HepG2 (cell line): ENCODE data around the gene G6PC3. TPM values are rescaled to one million over a fixed set of nuclear protein-coding genes. Genes with fewer than 3 reads are reported as not detected.

ENCODE experiments used
- ARNT2 ChIP-seq: sonication (generic); formaldehyde crosslinking; IDR thresholded peaks from 2 replicates; pipeline ENCODE4 v1.8.0; 2022; ENCODE audit warnings: mild to moderate bottlenecking, low read depth, missing genetic modification reagents, moderate library complexity
- BORCS8-MEF2B ChIP-seq: sonication (generic); formaldehyde crosslinking; IDR thresholded peaks from 2 replicates; pipeline ENCODE4 v1.8.0; 2022; ENCODE audit warnings: mild to moderate bottlenecking, missing genetic modification reagents
- CREB1 ChIP-seq, 2 experiments: fragments of 450-650 bp in 1 of 2; IDR thresholded peaks; 2 replicates each; pipeline ENCODE4 v1.6.1; 2016 to 2017; ENCODE audit warnings: control low read depth in 1 of 2, mild to moderate bottlenecking in 1 of 2, missing compliant biosample characterization in 1 of 2, missing genetic modification characterization in 1 of 2
- FOXK1 ChIP-seq: sonication (generic); formaldehyde crosslinking; IDR thresholded peaks from 2 replicates; pipeline ENCODE4 v1.4.0; 2020; ENCODE audit warnings: low read depth, missing genetic modification reagents, borderline replicate concordance
- GATAD1 ChIP-seq: IDR thresholded peaks from 2 replicates; pipeline ENCODE4 v1.6.1; 2016; ENCODE audit warnings: missing genetic modification reagents, missing compliant biosample characterization
- HMGXB3 ChIP-seq: sonication (generic); formaldehyde crosslinking; IDR thresholded peaks from 2 replicates; pipeline ENCODE4 v1.4.0; 2020; ENCODE audit warnings: missing genetic modification reagents, borderline replicate concordance
- HNRNPK ChIP-seq: fragments of 200-400 bp; formaldehyde crosslinking; IDR thresholded peaks from 2 replicates; pipeline ENCODE4 v1.6.1; 2018; ENCODE audit warnings: low read length, low read depth, moderate library complexity, mild to moderate bottlenecking; ENCODE audit not compliant: poor library complexity, severe bottlenecking
- KMT2B ChIP-seq: IDR thresholded peaks from 2 replicates; pipeline ENCODE4 v1.6.1; 2016; ENCODE audit warnings: missing genetic modification reagents, missing compliant biosample characterization
- LCORL ChIP-seq, 2 experiments: fragments of 450-650 bp in 1 of 2; sonication (generic) in 1 of 2; formaldehyde crosslinking in 1 of 2; IDR thresholded peaks; 2 replicates each; pipeline versions ENCODE4 v1.5.0 to v1.6.1; 2017 to 2020; ENCODE audit warnings: antibody characterized with exemption in 1 of 2, missing genetic modification reagents in 1 of 2
- NFATC3 ChIP-seq: sonication (generic); formaldehyde crosslinking; IDR thresholded peaks from 2 replicates; pipeline ENCODE4 v1.5.1; 2020; ENCODE audit warnings: mild to moderate bottlenecking, missing genetic modification reagents
- SIN3A ChIP-seq: IDR thresholded peaks from 2 replicates; pipeline ENCODE4 v1.6.1; 2011; ENCODE audit warnings: low read depth, mild to moderate bottlenecking, control low read depth, low read length, borderline replicate concordance
- SOX5 ChIP-seq: IDR thresholded peaks from 2 replicates; pipeline ENCODE4 v1.6.1; 2016; ENCODE audit warnings: borderline replicate concordance
- ZEB1 ChIP-seq: IDR thresholded peaks from 2 replicates; pipeline ENCODE4 v1.6.1; 2012; ENCODE audit warnings: mild to moderate bottlenecking, low read depth, inconsistent platforms; ENCODE audit not compliant: insufficient replicate concordance
- ZFP90 ChIP-seq: sonication (generic); formaldehyde crosslinking; IDR thresholded peaks from 2 replicates; pipeline ENCODE4 v1.8.0; 2022; ENCODE audit warnings: missing genetic modification reagents, mild to moderate bottlenecking, inconsistent platforms, borderline replicate concordance
- ZNF12 ChIP-seq: sonication (generic); formaldehyde crosslinking; IDR thresholded peaks from 2 replicates; pipeline ENCODE4 v1.5.0; 2020; ENCODE audit warnings: missing genetic modification reagents
- ZNF747 ChIP-seq: sonication (generic); formaldehyde crosslinking; IDR thresholded peaks from 2 replicates; pipeline ENCODE4 v1.8.1; 2023; ENCODE audit warnings: missing genetic modification reagents, mild to moderate bottlenecking, borderline replicate concordance
- ZNF761 ChIP-seq: sonication (generic); formaldehyde crosslinking; conservative IDR thresholded peaks from 2 replicates; pipeline ENCODE4 v1.4.0; 2020; ENCODE audit warnings: mild to moderate bottlenecking, missing genetic modification reagents
- ZNF780A ChIP-seq: sonication (generic); formaldehyde crosslinking; IDR thresholded peaks from 2 replicates; pipeline ENCODE4 v1.8.0; 2022; ENCODE audit warnings: mild to moderate bottlenecking, missing genetic modification reagents, moderate library complexity
- polyA plus RNA-seq, 8 experiments: library from polyadenylated mRNA; depleted of rRNA in 3 of 8; stranded (reverse) in 7 of 8; unstranded in 1 of 8; fragments of >200 nt; fragmentation: Illumina TruSeq in 4 of 8; extraction: Trizol in 4 of 8; gene quantifications; 2 replicates each; pipeline versions ENCODE4 v1.2.1 to v1.2.3, GENCODE V29; 2011 to 2016; ENCODE audit warnings: low read depth in 4 of 8, missing spikeins in 1 of 8, mixed read lengths in 1 of 8; ENCODE audit not compliant: insufficient read depth in 1 of 8
- total RNA-seq, 5 experiments: library from RNA; depleted of rRNA; stranded (reverse); fragments of >200 nt; fragmentation: Illumina TruSeq; extraction: Trizol; gene quantifications; 2 replicates each; pipeline ENCODE4 v1.2.3, GENCODE V29; 2016; ENCODE audit warnings: low read depth in 1 of 5
- TF ChIP-seq, protein P1 (sequence below): sonication (generic); formaldehyde crosslinking; IDR thresholded peaks from 2 replicates; pipeline ENCODE4 v1.4.0; 2020; ENCODE audit warnings: missing genetic modification reagents
- TF ChIP-seq, protein P2 (sequence below): sonication (generic); formaldehyde crosslinking; IDR thresholded peaks from 2 replicates; pipeline ENCODE4 v1.4.0; 2020; ENCODE audit warnings: low read depth, missing genetic modification reagents

G6PC3 gene
- total and polyA plus RNA-seq, 2 of the 13 experiments (the other 11 are each of a cell fraction or from before 2014, with no cell fraction given): 38.5 to 75.8 TPM

- TF ChIP-seq HMGXB3 (no peak), FOXK1 (no peak), ZEB1 (no peak), GATAD1 (CRISPR knock-in tag) (no peak), SOX5 (CRISPR knock-in tag) (no peak), ARNT2 (CRISPR knock-in tag) (no peak), ZFP90 (CRISPR knock-in tag) (no peak), ZNF761 (CRISPR knock-in tag) (0 out of 2 replicates have a peak, but pooled peaks have one; percentile 0), LCORL (IDR thresholded peaks at IDR 0.05) (no peak), LCORL (CRISPR knock-in tag; IDR thresholded peaks at IDR 0.05) (no peak), SIN3A (0 out of 2 replicates have a peak, but pooled peaks have one; percentile 49), ZNF12 (CRISPR knock-in tag) (no peak), ZNF747 (CRISPR knock-in tag) (no peak), NFATC3 (CRISPR knock-in tag) (no peak), BORCS8-MEF2B (CRISPR knock-in tag) (no peak), KMT2B (CRISPR knock-in tag) (no peak), ZNF780A (no peak), CREB1 (IDR thresholded peaks at IDR 0.05) (no peak), CREB1 (CRISPR knock-in tag; IDR thresholded peaks at IDR 0.05) (no peak), HNRNPK (no peak)
- TF ChIP-seq, protein P1, sequence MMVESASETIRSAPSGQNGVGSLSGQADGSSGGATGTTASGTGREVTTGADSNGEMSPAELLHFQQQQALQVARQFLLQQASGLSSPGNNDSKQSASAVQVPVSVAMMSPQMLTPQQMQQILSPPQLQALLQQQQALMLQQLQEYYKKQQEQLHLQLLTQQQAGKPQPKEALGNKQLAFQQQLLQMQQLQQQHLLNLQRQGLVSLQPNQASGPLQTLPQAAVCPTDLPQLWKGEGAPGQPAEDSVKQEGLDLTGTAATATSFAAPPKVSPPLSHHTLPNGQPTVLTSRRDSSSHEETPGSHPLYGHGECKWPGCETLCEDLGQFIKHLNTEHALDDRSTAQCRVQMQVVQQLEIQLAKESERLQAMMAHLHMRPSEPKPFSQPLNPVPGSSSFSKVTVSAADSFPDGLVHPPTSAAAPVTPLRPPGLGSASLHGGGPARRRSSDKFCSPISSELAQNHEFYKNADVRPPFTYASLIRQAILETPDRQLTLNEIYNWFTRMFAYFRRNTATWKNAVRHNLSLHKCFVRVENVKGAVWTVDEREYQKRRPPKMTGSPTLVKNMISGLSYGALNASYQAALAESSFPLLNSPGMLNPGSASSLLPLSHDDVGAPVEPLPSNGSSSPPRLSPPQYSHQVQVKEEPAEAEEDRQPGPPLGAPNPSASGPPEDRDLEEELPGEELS: no peak
- TF ChIP-seq, protein P2, sequence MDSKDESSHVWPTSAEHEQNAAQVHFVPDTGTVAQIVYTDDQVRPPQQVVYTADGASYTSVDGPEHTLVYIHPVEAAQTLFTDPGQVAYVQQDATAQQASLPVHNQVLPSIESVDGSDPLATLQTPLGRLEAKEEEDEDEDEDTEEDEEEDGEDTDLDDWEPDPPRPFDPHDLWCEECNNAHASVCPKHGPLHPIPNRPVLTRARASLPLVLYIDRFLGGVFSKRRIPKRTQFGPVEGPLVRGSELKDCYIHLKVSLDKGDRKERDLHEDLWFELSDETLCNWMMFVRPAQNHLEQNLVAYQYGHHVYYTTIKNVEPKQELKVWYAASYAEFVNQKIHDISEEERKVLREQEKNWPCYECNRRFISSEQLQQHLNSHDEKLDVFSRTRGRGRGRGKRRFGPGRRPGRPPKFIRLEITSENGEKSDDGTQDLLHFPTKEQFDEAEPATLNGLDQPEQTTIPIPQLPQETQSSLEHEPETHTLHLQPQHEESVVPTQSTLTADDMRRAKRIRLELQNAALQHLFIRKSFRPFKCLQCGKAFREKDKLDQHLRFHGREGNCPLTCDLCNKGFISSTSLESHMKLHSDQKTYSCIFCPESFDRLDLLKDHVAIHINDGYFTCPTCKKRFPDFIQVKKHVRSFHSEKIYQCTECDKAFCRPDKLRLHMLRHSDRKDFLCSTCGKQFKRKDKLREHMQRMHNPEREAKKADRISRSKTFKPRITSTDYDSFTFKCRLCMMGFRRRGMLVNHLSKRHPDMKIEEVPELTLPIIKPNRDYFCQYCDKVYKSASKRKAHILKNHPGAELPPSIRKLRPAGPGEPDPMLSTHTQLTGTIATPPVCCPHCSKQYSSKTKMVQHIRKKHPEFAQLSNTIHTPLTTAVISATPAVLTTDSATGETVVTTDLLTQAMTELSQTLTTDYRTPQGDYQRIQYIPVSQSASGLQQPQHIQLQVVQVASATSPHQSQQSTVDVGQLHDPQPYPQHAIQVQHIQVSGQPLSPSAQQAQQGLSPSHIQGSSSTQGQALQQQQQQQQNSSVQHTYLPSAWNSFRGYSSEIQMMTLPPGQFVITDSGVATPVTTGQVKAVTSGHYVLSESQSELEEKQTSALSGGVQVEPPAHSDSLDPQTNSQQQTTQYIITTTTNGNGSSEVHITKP (CRISPR knock-in tag): no peak
These were observed 4.8 kb upstream of the G6PC3 start (continued) for GRCh38 chr17:44065668-44066203.
